Mesenchymal stem cell (in vitro differentiated cells and primary cell): ENCODE measurements around the gene ACTR8.

Source experiments
- DNase-seq: peaks from one replicate; pipeline ENCODE4 v3.0.0-alpha.2; 2013
- H2AFZ ChIP-seq: one replicate; pipeline ENCODE4 v1.6.1; 2013; ENCODE audit warnings: low read depth, mild to moderate bottlenecking, control low read depth, inconsistent platforms, low read length, moderate library complexity
- H2AK5ac ChIP-seq: 2 replicates; pipeline ENCODE4 v1.6.1; 2013; ENCODE audit warnings: low read length, moderate library complexity, mild to moderate bottlenecking, inconsistent platforms; ENCODE audit not compliant: severe bottlenecking
- H2BK120ac ChIP-seq: one replicate; pipeline ENCODE4 v1.6.1; 2013; ENCODE audit warnings: low read depth, mild to moderate bottlenecking, inconsistent platforms, low read length, moderate library complexity
- H2BK12ac ChIP-seq, 2 experiments: one replicate each; pipeline ENCODE4 v1.6.1; 2013; ENCODE audit warnings: inconsistent platforms in 2 of 2, low read length in 2 of 2, mild to moderate bottlenecking in 2 of 2, moderate library complexity in 2 of 2, control low read depth in 1 of 2
- H2BK15ac ChIP-seq: one replicate; pipeline ENCODE4 v1.6.1; 2013; ENCODE audit warnings: mild to moderate bottlenecking, low read depth, inconsistent platforms; ENCODE audit not compliant: poor library complexity, severe bottlenecking
- H2BK5ac ChIP-seq: 2 replicates; pipeline ENCODE4 v1.6.1; 2013; ENCODE audit warnings: low read depth, mild to moderate bottlenecking, low read length, control low read depth, inconsistent platforms; ENCODE audit not compliant: poor library complexity, severe bottlenecking
- H3K14ac ChIP-seq, 2 experiments: one replicate each; pipeline ENCODE4 v1.6.1; 2013; ENCODE audit warnings: inconsistent platforms in 2 of 2, low read length in 2 of 2, control low read depth in 1 of 2, mild to moderate bottlenecking in 1 of 2, moderate library complexity in 1 of 2
- H3K18ac ChIP-seq, 2 experiments: one replicate each; pipeline ENCODE4 v1.6.1; 2013; ENCODE audit warnings: inconsistent platforms in 2 of 2, low read length in 2 of 2, control low read depth in 1 of 2, low read depth in 1 of 2, mild to moderate bottlenecking in 1 of 2
- H3K23ac ChIP-seq, 2 experiments: one replicate each; pipeline ENCODE4 v1.6.1; 2013; ENCODE audit warnings: inconsistent platforms in 2 of 2, low read length in 2 of 2, mild to moderate bottlenecking in 2 of 2, moderate library complexity in 2 of 2, control low read depth in 1 of 2
- H3K27ac ChIP-seq: 2 replicates; pipeline ENCODE4 v1.5.1; 2013; ENCODE audit warnings: mild to moderate bottlenecking, moderate library complexity, low read length, control low read depth, inconsistent platforms; ENCODE audit not compliant: poor library complexity, severe bottlenecking
- H3K27me3 ChIP-seq, 2 experiments: 2 replicates each; pipeline versions ENCODE4 v1.6.1 to v1.7.0; 2013; ENCODE audit warnings: low read length in 2 of 2, mild to moderate bottlenecking in 2 of 2, moderate library complexity in 2 of 2, control low read depth in 1 of 2, inconsistent platforms in 1 of 2; ENCODE audit not compliant: control insufficient read depth in 1 of 2, insufficient read depth in 1 of 2
- H3K36me3 ChIP-seq, 2 experiments: 2 replicates each; pipeline versions ENCODE4 v1.6.1 to v1.7.0; 2013; ENCODE audit warnings: low read length in 2 of 2, control low read depth in 1 of 2, inconsistent platforms in 1 of 2, low read depth in 1 of 2, mild to moderate bottlenecking in 1 of 2; ENCODE audit not compliant: insufficient read depth in 2 of 2, control insufficient read depth in 1 of 2
- H3K4ac ChIP-seq, 2 experiments: one replicate each; pipeline ENCODE4 v1.6.1; 2013; ENCODE audit warnings: inconsistent platforms in 2 of 2, low read length in 2 of 2, mild to moderate bottlenecking in 2 of 2, moderate library complexity in 2 of 2, control low read depth in 1 of 2, low read depth in 1 of 2
- H3K4me1 ChIP-seq: 2 replicates; pipeline ENCODE4 v1.6.1; 2013; ENCODE audit warnings: low read depth, low read length, control low read depth; ENCODE audit not compliant: control insufficient read depth, insufficient read depth
- H3K4me2 ChIP-seq: 2 replicates; pipeline ENCODE4 v1.6.1; 2013; ENCODE audit warnings: low read length, mild to moderate bottlenecking, inconsistent platforms; ENCODE audit not compliant: poor library complexity, severe bottlenecking
- H3K4me3 ChIP-seq, 2 experiments: 2 replicates each; pipeline versions ENCODE4 v1.5.1 to v1.7.0; 2013; ENCODE audit warnings: low read length in 2 of 2, mild to moderate bottlenecking in 2 of 2, control low read depth in 1 of 2, low read depth in 1 of 2; ENCODE audit not compliant: insufficient read depth in 1 of 2
- H3K79me1 ChIP-seq: replicated peaks from 2 replicates; pipeline ENCODE4 v1.6.1; 2013; ENCODE audit warnings: mild to moderate bottlenecking, control low read depth, low read length, inconsistent platforms; ENCODE audit not compliant: poor library complexity, severe bottlenecking
- H3K9ac ChIP-seq: 2 replicates; pipeline ENCODE4 v1.7.0; 2013; ENCODE audit warnings: mild to moderate bottlenecking, low read length, moderate library complexity
- H3K9me3 ChIP-seq: 2 replicates; pipeline ENCODE4 v1.7.0; 2013; ENCODE audit warnings: mild to moderate bottlenecking, low read length; ENCODE audit not compliant: control insufficient read depth
- H4K8ac ChIP-seq: one replicate; pipeline ENCODE4 v1.6.1; 2013; ENCODE audit warnings: inconsistent platforms, mild to moderate bottlenecking, low read length, moderate library complexity
- H4K91ac ChIP-seq: one replicate; pipeline ENCODE4 v1.6.1; 2013; ENCODE audit warnings: mild to moderate bottlenecking, low read length, inconsistent platforms
- WGBS: methylation state at CpG from one replicate; pipeline ENCODE4 v1.1.7; 2013; ENCODE audit warnings: mixed read lengths; 5-methylcytosine and 5-hydroxymethylcytosine counted together

Gene ACTR8

GRCh38 chr3:53820756-53821580 is 61.0 kb downstream of the ACTR8 start:
- H3K36me3 ChIP-seq: peaks cover 0 to 8% of the 10 kb centered on the region in 2 experiments
- 78% methylated on average over 18 of the region's 21 CpGs for WGBS
- no peak for DNase-seq

GRCh38 chr3:53820084-53820483 is 61.9 kb downstream of the ACTR8 start:
- Histone ChIP-seq H3K9me3 (no peaks in the 10 kb centered on the region), H2BK120ac (no peak overlapping the region), H3K79me1 (no peaks in the 10 kb centered on the region), H2BK15ac (no peak overlapping the region), H3K27me3 (no peaks in the 10 kb centered on the region), H3K4me3 (no peak overlapping the region), H3K23ac (no peak overlapping the region), H3K14ac (no peak overlapping the region), H2AK5ac (no peak overlapping the region), H3K36me3 (peaks cover 0 to 8% of the 10 kb centered on the region in 2 experiments), H3K9ac (no peak overlapping the region), H4K91ac (no peak overlapping the region), H3K4me2 (no peak overlapping the region), H2AFZ (no peak overlapping the region), H2BK5ac (no peak overlapping the region), H3K18ac (no peak overlapping the region), H3K4ac (no peak overlapping the region), H4K8ac (no peak overlapping the region), H3K27ac (no peak overlapping the region), H3K4me1 (peaks cover 2% of the 10 kb centered on the region), H2BK12ac (no peak overlapping the region)
- WGBS: 84% methylated on average over 5 of the region's 5 CpGs
- no peak for DNase-seq

More at GRCh38 chr3:53820756-53821580, 61.0 kb downstream of the ACTR8 start:
- Histone ChIP-seq H3K4ac (no peak overlapping the region), H2BK120ac (no peak overlapping the region), H3K23ac (no peak overlapping the region), H2BK12ac (no peak overlapping the region), H3K4me2 (no peak overlapping the region), H3K9ac (no peak overlapping the region), H3K79me1 (no peaks in the 10 kb centered on the region), H2AK5ac (no peak overlapping the region), H2BK5ac (no peak overlapping the region), H2BK15ac (no peak overlapping the region), H3K27me3 (no peaks in the 10 kb centered on the region), H3K4me1 (peaks cover 2% of the 10 kb centered on the region), H3K27ac (no peak overlapping the region), H4K8ac (no peak overlapping the region), H3K14ac (no peak overlapping the region), H2AFZ (no peak overlapping the region), H3K9me3 (no peaks in the 10 kb centered on the region), H4K91ac (no peak overlapping the region), H3K18ac (no peak overlapping the region), H3K4me3 (no peak overlapping the region)

GRCh38 chr3:53819163-53819868 is 62.6 kb downstream of the ACTR8 start:
- Histone ChIP-seq H3K27me3 (no peaks in the 10 kb centered on the region), H2BK5ac (no peak overlapping the region), H3K9me3 (no peaks in the 10 kb centered on the region), H2AFZ (no peak overlapping the region), H3K4me2 (no peak overlapping the region), H2AK5ac (no peak overlapping the region), H3K36me3 (peaks cover 0 to 8% of the 10 kb centered on the region in 2 experiments), H4K8ac (no peak overlapping the region), H3K9ac (no peak overlapping the region), H3K18ac (no peak overlapping the region), H2BK12ac (no peak overlapping the region), H4K91ac (no peak overlapping the region), H3K4ac (no peak overlapping the region), H3K14ac (no peak overlapping the region), H2BK120ac (no peak overlapping the region), H3K27ac (no peak overlapping the region), H2BK15ac (no peak overlapping the region), H3K79me1 (no peaks in the 10 kb centered on the region), H3K4me3 (no peak overlapping the region), H3K4me1 (peaks cover 2% of the 10 kb centered on the region), H3K23ac (no peak overlapping the region)
- 89% methylated on average over 14 of the region's 14 CpGs for WGBS
- DNase-seq: no peak
